Kidney glomerular epithelial cell (primary cell): ENCODE results near the gene RBM15B.

Source experiments
- DNase-seq: peaks from one replicate; lab custom pipeline; 2025; lab: John Stamatoyannopoulos, UW

The RBM15B gene

GRCh38 chr3:51392355-51393133, 1.5 kb downstream of the RBM15B start:
- no peak for DNase-seq

DNA sequence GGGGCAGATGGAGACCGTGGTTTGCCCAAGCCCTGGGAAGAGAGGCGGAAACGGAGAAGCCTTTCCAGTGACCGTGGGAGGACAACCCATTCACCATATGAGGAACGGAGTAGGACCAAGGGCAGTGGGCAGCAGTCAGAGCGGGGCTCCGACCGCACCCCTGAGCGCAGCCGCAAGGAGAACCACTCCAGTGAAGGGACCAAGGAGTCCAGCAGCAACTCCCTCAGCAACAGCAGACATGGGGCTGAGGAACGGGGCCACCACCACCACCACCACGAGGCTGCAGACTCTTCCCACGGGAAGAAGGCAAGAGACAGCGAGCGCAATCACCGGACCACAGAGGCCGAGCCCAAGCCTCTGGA, 2.0 kb downstream of the RBM15B start:
- no peak for DNase-seq

GRCh38 chr3:51393564-51393963, 2.5 kb downstream of the RBM15B start:
- no peak for DNase-seq

- DNase-seq = no peak
Measured at GRCh38 chr3:51394541-51394940, 3.5 kb downstream of the RBM15B start.

GRCh38 chr3:51395493-51396213, 4.6 kb downstream of the RBM15B start:
- no peak for DNase-seq

DNA sequence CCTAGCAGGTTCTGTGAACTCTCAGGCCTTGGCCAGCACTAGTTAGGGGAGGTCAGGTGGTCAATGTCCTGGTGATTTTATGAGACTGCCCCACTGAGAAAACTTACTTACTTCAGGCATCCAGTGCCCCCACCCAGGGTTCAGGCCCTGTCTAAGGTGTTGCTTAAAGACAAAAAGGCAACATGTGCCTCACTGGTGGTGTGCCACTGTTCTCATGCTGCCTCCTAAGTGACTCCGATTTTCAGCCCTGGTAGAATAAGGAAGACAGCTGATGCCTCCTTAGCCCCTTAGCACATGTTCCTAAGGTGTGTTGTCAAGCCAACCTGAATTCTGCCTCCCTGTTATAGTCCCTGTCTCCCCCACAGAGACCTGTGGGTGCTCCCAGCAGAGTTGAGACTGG, 5.3 kb downstream of the RBM15B start:
- DNase-seq = no peak

DNA sequence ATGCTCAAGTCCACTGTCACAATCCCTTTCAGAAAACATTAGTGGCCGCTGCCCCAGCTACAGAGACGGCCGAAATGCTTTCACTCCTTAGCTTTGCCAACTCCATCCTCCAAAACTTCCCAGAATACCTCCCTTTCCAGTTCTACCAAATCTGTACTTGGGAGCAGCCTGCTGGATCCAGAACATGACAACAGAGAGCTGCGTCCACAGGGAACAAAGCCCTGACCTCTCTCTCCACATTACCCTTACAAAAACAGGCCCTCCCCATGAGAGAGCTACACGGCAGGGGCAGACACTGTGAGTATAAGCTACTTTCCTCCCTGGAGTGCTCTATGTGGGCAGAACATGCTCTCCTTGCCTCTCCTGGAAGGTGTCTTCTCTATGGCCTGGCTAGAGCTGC, 6.3 kb downstream of the RBM15B start:
- DNase-seq = no peak

DNA sequence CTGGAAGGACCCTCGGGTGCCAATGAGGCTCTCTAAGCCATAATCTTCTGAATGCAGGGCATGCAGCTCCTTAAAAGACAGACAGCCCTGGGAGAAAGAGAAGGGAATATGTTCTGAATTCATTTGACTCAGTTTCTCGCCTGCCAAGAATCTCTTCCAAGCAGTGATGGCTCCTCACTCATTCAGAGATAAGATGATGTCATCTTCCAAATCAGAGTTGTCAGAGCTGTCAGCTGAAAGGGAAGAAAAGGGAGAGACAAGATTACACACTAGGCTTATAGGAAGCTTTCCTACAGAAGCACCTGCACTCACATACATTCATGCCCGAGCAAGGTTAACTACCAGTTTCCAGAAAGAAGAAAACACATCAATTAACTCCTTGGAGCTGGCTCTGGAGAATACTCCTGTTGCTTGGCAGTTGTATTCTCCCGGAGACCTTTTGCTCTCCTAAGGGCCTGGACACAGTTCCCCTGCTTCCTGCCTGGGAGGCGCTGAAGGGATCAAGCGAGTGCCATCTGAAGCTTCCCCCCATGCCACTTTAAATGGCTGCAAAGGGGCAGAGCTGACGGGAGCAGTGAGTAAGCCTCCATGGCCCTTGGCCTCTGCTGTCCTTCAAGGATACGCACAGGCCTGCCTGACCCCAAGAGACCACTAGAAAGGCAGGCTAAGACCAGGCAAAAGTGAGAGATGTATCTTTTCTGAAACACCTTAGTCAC, 7.7 kb downstream of the RBM15B start:
- DNase-seq = no peak

GRCh38 chr3:51400166-51400565, 9.1 kb downstream of the RBM15B start:
- DNase-seq = no peak

DNA sequence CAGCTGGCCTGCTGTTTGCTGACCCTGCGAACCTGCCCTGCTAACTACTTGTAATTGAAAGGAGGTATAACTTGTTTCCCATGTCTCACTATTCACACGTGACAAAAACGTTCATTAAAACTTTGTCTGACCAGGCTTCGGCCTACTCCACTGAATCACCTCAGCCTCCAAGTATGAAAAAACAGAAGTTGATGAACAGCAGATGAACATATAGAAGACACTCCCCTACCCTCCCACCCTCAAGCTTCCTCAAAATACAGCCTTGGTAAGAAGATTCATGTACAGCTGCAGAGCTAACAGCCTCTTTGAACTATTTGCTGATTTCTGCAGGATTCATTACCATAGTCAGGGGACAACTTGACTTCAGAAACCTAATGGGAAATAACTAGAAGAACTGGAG, 10.7 kb downstream of the RBM15B start:
- no peak for DNase-seq

- no peak for DNase-seq
Measured at GRCh38 chr3:51403675-51404074, 12.6 kb downstream of the RBM15B start.

- no peak for DNase-seq
Measured at GRCh38 chr3:51408021-51408420, 16.9 kb downstream of the RBM15B start.

- DNase-seq = no peak
Measured at GRCh38 chr3:51408813-51409212, 17.7 kb downstream of the RBM15B start.

GRCh38 chr3:51422211-51422610, 31.1 kb downstream of the RBM15B start:
- DNase-seq = no peak

- DNase-seq = no peak
Measured at GRCh38 chr3:51426921-51427320, 35.8 kb downstream of the RBM15B start.

GRCh38 chr3:51429138-51429537, 38.1 kb downstream of the RBM15B start:
- DNase-seq = no peak

GRCh38 chr3:51434110-51434509, 43.0 kb downstream of the RBM15B start:
- DNase-seq = no peak

DNA sequence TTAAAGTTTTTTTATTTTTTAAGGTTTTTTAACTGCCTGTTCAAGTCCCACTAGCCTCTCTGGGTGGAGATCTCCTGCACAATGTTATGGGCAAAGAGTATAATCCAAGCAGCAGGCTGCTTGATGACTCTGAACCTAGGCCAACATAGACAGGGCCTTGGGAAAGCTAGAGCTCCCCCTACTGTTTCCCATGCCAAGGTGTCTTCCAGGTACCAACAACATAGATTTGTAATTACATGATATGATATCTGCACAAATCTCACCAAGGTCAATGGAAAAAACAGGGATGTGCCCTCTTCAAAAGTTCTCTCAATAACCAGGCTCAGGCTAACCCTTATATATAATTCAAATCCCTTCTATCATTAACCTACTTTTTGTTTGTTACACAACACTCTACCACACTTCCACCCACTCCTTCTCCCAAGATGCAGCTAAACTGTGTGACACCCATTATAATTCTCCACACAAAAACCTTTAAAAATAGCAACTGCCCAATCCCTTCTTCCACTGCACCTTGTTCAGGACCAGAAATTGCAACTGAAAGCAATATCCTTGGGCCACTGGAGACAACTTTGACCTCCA, 43.8 kb downstream of the RBM15B start:
- peak; percentile 9 for DNase-seq

DNA sequence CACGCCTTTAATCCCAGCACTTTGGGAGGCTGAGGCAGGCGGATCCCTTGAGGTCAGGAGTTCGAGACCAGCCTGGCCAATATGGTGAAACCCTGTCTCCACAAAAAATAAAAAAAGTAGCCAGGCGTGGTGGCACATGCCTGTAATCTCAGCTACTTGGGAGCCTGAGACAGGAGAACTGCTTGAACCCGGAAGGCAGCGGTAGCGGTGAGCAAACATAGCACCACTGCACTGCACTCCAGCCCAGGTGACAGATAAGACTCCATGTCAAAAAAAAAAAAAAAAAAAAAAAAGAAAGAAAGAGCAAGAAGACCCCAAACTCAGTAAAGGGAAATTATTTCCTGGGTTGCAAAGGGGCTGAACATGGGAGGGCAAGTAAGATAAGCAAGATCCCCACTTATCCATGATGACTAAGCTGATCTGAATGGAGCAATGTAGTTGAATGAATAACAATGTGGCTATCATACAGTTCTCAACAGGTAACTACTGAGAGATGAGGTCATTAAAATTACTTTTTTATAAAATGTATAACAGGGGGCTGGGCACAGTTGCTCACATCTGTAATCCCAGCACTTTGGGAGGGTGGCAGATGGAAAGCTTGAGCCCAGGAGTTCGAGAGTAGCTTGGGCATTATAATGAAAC, 46.0 kb downstream of the RBM15B start:
- DNase-seq = no peak

GRCh38 chr3:51441282-51442030, 50.4 kb downstream of the RBM15B start:
- no peak for DNase-seq

DNA sequence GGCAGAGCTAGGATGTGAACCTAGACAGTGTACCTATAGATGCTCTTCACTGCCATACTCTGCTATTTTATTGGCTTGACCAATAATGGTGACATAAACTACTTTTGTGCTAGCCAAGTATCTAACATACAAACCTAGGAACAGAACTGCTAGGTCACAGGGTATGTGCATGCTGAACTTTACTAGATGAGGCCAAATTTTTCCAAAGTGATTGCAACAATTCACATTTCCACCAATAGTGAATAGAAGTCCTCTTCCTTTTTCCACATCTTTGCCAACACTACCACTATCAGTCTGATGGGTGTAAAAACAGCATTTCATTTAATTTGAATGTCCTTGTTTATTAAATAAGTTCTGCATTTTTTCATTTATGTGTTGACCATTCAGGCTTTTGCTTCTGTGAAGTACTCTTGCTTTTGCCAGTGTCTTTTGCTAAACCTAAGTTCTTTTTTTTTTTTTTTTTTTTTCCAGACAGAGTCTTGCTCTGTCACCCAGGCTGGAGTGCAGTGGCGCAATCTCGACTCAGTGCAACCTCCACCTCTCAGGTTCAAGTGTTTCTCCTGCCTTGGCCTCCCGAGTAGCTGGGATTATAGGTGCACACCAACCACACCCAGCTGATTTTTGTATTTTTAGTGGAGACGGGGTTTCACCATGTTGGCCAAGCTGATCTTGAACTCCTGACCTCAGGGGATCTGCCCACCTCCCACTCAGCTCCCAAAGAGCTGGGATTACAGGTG, 54.6 kb downstream of the RBM15B start:
- no peak for DNase-seq
